ENCODE results near the gene CGGBP1. TPM values are rescaled to one million over a fixed set of nuclear protein-coding genes. Genes with fewer than 3 reads are reported as not detected.

CGGBP1 gene
- total RNA-seq, result 10 to 100 TPM; 61.1 to 75.9 (median 62.6) TPM

GRCh38 chr3:88058581-88059379, at the start of gene CGGBP1, which contains the start of gene ZNF654:
CGGBP1 (minus strand) TSS chr3:88059005; CDS start chr3:88055976, 3,029 bp downstream.
ZNF654 (plus strand) TSS chr3:88059255; CDS start chr3:88059320, 65 bp downstream.
- TF ChIP-seq CTCF (IDR thresholded peaks at IDR 0.05) (peak in 2 of 6 experiments; percentile 3), POLR2A (IDR thresholded peaks at IDR 0.05) (peak; percentile 66 to 82)
- Histone ChIP-seq H3K4me3 (peak within 1 kb of the TSS; percentile 92 to 98 (median 95)), H3K27me3 (no peaks in the 10 kb centered on the region), H3K9me3 (no peaks in the 10 kb centered on the region), H3K36me3 (peaks cover 0 to 16% (median 0%) of the 10 kb centered on the region in 3 donors), H3K27ac (peak within 1 kb of the TSS; percentile 90 to 98 (median 96)), H3K4me1 (peaks cover 0 to 42% (median 3%) of the 10 kb centered on the region in 4 donors)
- DNase-seq, result peak; percentile 96 to 99 (median 99)

GRCh38 chr3:88105325-88105724, 46.5 kb upstream of the CGGBP1 start:
- Histone ChIP-seq H3K4me1 (no peaks in the 10 kb centered on the region), H3K27ac (no peak overlapping the region), H3K36me3 (no peaks in the 10 kb centered on the region), H3K27me3 (no peaks in the 10 kb centered on the region), H3K4me3 (no peak overlapping the region), H3K9me3 (no peaks in the 10 kb centered on the region)
- DNase-seq, result no peak
- no peak for TF ChIP-seq POLR2A (IDR thresholded peaks at IDR 0.05)
- no peak for TF ChIP-seq CTCF (IDR thresholded peaks at IDR 0.05)

GRCh38 chr3:88101142-88101541, 42.3 kb upstream of the CGGBP1 start:
- Histone ChIP-seq H3K27me3 (no peaks in the 10 kb centered on the region), H3K36me3 (no peaks in the 10 kb centered on the region), H3K9me3 (no peaks in the 10 kb centered on the region), H3K27ac (no peak overlapping the region), H3K4me1 (no peaks in the 10 kb centered on the region), H3K4me3 (no peak overlapping the region)
- DNase-seq, result no peak
- TF ChIP-seq POLR2A (IDR thresholded peaks at IDR 0.05), result no peak
- TF ChIP-seq CTCF (IDR thresholded peaks at IDR 0.05), result no peak

- Histone ChIP-seq H3K27me3 (no peaks in the 10 kb centered on the region), H3K4me3 (no peak overlapping the region), H3K36me3 (no peaks in the 10 kb centered on the region), H3K27ac (no peak overlapping the region), H3K9me3 (no peaks in the 10 kb centered on the region), H3K4me1 (no peaks in the 10 kb centered on the region)
- DNase-seq, result no peak
- no peak for TF ChIP-seq POLR2A (IDR thresholded peaks at IDR 0.05)
- TF ChIP-seq CTCF (IDR thresholded peaks at IDR 0.05), result no peak
These were observed 34.5 kb upstream of the CGGBP1 start for GRCh38 chr3:88093266-88093665.

- TF ChIP-seq CTCF (IDR thresholded peaks at IDR 0.05) (no peak), POLR2A (IDR thresholded peaks at IDR 0.05) (no peak)
- Histone ChIP-seq H3K4me3 (no peak overlapping the region), H3K4me1 (no peaks in the 10 kb centered on the region), H3K9me3 (no peaks in the 10 kb centered on the region), H3K27me3 (no peaks in the 10 kb centered on the region), H3K27ac (no peak overlapping the region), H3K36me3 (peaks cover 0 to 6% (median 0%) of the 10 kb centered on the region in 3 donors)
- DNase-seq, result no peak
These were observed 33.5 kb upstream of the CGGBP1 start for GRCh38 chr3:88092270-88092669.
